ENCODE results near the gene BAHCC1. TPM values are rescaled to one million over a fixed set of nuclear protein-coding genes. Genes with fewer than 3 reads are reported as not detected.

The BAHCC1 gene
- total RNA-seq, 1 donor from 2014 or later: 10.7 TPM

DNA sequence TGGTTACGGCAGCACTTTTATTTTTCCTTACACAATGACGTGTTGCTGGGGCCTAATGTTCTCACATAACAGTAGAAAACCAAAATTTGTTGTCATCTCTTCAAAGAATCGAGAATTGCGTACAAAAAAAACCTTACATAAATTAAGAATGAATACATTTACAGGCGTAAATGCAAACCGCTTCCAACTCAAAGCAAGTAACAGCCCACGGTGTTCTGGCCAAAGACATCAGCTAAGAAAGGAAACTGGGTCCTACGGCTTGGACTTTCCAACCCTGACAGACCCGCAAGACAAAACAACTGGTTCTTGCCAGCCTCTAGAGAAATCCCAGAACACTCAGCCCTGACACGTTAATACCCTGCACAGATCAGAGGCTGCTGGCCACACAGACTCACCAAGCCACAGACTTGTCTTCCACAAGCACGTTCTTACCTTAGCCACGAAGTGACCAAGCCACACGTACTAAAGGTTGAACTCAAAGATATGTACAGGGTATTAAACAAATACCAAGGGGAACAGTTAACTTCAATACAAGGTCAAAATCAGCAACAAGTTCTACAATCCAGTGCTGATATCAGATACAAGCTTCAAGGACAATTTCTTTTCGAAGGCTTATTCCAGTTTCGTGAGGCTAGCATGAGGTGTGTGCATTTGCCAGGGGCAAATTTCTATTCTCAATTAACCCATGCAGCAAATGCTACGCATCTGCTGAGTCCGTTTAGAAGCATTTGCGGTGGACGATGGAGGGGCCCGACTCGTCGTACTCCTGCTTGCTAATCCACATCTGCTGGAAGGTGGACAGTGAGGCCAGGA lies 114.9 kb downstream of the BAHCC1 start:
- TF ChIP-seq, protein P1, sequence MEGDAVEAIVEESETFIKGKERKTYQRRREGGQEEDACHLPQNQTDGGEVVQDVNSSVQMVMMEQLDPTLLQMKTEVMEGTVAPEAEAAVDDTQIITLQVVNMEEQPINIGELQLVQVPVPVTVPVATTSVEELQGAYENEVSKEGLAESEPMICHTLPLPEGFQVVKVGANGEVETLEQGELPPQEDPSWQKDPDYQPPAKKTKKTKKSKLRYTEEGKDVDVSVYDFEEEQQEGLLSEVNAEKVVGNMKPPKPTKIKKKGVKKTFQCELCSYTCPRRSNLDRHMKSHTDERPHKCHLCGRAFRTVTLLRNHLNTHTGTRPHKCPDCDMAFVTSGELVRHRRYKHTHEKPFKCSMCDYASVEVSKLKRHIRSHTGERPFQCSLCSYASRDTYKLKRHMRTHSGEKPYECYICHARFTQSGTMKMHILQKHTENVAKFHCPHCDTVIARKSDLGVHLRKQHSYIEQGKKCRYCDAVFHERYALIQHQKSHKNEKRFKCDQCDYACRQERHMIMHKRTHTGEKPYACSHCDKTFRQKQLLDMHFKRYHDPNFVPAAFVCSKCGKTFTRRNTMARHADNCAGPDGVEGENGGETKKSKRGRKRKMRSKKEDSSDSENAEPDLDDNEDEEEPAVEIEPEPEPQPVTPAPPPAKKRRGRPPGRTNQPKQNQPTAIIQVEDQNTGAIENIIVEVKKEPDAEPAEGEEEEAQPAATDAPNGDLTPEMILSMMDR (IDR thresholded peaks at IDR 0.05; ENCODE audit: unreplicated experiment): no peak
- Mint-ChIP-seq H3K36me3 (ENCODE audit: low read depth, unreplicated experiment) (peaks cover 35% of the 10 kb centered on the region), H3K27ac (ENCODE audit: unreplicated experiment) (peak overlapping the region; percentile 78), H3K27me3 (ENCODE audit: unreplicated experiment) (peaks cover 25% of the 10 kb centered on the region), H3K4me3 (ENCODE audit: unreplicated experiment) (peak overlapping the region; percentile 99), H3K9me3 (ENCODE audit: unreplicated experiment) (no peaks in the 10 kb centered on the region), H3K4me1 (ENCODE audit: unreplicated experiment) (peaks cover 27% of the 10 kb centered on the region)
- DNase-seq (ENCODE audit: low spot score): no peak

DNA sequence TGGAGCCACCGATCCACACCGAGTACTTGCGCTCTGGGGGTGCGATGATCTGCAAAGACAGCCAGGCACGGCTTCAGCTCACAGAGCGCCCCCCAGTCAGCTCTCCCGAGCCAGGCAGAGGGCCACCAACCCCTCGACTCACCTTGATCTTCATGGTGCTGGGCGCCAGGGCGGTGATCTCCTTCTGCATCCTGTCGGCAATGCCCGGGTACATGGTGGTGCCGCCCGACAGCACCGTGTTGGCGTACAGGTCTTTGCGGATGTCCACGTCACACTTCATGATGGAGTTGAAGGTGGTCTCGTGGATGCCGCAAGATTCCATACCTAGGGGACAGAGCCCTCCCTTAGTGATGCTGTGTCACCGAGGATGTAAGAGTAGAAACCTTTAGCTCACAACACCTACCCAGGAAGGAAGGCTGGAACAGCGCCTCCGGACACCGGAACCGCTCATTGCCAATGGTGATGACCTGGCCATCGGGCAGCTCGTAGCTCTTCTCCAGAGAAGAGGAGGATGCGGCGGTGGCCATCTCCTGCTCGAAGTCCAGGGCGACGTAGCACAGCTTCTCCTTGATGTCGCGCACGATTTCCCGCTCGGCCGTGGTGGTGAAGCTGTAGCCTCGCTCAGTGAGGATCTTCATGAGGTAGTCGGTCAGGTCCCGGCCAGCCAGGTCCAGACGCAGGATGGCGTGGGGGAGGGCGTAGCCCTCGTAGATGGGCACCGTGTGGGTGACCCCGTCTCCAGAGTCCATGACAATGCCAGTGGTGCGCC lies 115.7 kb downstream of the BAHCC1 start:
- peak overlapping the region; percentile 79 for H3K27ac Mint-ChIP-seq (ENCODE audit: unreplicated experiment)
- peaks cover 31% of the 10 kb centered on the region for H3K4me1 Mint-ChIP-seq (ENCODE audit: unreplicated experiment)
- no peak for DNase-seq (ENCODE audit: low spot score)
- H3K36me3 Mint-ChIP-seq (ENCODE audit: low read depth, unreplicated experiment): peaks cover 35% of the 10 kb centered on the region
- TF ChIP-seq, protein P1 (IDR thresholded peaks at IDR 0.05; ENCODE audit: unreplicated experiment): no peak
- peak overlapping the region; percentile 99 for H3K4me3 Mint-ChIP-seq (ENCODE audit: unreplicated experiment)
- H3K9me3 Mint-ChIP-seq (ENCODE audit: unreplicated experiment): no peaks in the 10 kb centered on the region
- peaks cover 29% of the 10 kb centered on the region for H3K27me3 Mint-ChIP-seq (ENCODE audit: unreplicated experiment)

DNA sequence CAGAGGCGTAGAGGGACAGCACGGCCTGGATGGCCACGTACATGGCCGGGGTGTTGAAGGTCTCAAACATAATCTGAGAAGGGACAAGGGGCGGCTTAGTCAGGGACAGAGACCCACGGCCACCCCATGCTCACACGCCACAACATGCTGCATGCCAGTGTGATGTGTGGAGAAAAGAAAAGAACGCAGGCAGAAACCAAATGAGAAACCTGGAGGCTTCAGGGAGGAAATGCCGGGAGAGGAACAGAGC lies 116.2 kb downstream of the BAHCC1 start:
- H3K27me3 Mint-ChIP-seq (ENCODE audit: unreplicated experiment): peaks cover 32% of the 10 kb centered on the region
- no peaks in the 10 kb centered on the region for H3K9me3 Mint-ChIP-seq (ENCODE audit: unreplicated experiment)
- peak overlapping the region; percentile 79 for H3K27ac Mint-ChIP-seq (ENCODE audit: unreplicated experiment)
- peak overlapping the region; percentile 99 for H3K4me3 Mint-ChIP-seq (ENCODE audit: unreplicated experiment)
- TF ChIP-seq, protein P1 (IDR thresholded peaks at IDR 0.05; ENCODE audit: unreplicated experiment): no peak
- H3K4me1 Mint-ChIP-seq (ENCODE audit: unreplicated experiment): peaks cover 31% of the 10 kb centered on the region
- H3K36me3 Mint-ChIP-seq (ENCODE audit: low read depth, unreplicated experiment): peaks cover 35% of the 10 kb centered on the region
- DNase-seq (ENCODE audit: low spot score): no peak

DNA sequence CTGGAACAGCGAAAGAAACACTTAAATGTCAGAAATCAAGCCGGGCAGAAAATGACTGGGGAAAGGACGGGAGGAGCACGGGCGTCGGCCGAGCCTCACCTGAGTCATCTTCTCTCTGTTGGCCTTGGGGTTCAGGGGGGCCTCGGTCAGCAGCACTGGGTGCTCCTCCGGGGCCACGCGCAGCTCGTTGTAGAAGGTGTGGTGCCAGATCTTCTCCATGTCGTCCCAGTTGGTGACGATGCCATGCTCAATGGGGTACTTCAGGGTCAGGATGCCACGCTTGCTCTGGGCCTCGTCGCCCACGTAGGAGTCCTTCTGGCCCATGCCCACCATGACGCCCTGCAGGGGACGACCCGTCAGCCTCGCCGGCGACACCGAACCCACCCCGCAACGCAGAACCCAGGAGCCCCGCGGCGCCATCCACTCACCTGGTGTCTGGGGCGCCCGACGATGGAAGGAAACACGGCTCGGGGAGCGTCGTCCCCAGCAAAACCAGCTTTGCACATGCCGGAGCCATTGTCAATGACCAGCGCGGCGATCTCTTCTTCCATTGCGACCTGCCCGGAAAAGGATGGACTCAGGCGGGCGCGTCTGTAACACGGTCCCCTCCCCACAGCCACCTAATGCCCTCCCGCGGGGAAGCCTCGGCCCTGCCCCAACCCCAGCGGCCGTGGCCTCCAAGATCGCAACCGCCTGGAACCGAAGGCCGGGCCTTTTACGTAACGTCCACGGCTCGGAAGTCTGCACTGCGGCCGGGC lies 116.7 kb downstream of the BAHCC1 start:
- H3K36me3 Mint-ChIP-seq (ENCODE audit: low read depth, unreplicated experiment): peaks cover 35% of the 10 kb centered on the region
- H3K4me3 Mint-ChIP-seq (ENCODE audit: unreplicated experiment): peak overlapping the region; percentile 99
- no peaks in the 10 kb centered on the region for H3K9me3 Mint-ChIP-seq (ENCODE audit: unreplicated experiment)
- H3K27ac Mint-ChIP-seq (ENCODE audit: unreplicated experiment): peak overlapping the region; percentile 79
- H3K4me1 Mint-ChIP-seq (ENCODE audit: unreplicated experiment): peaks cover 31% of the 10 kb centered on the region
- H3K27me3 Mint-ChIP-seq (ENCODE audit: unreplicated experiment): peaks cover 33% of the 10 kb centered on the region
- TF ChIP-seq, protein P1 (IDR thresholded peaks at IDR 0.05; ENCODE audit: unreplicated experiment): no peak
- no peak for DNase-seq (ENCODE audit: low spot score)

All from endothelial cell (in vitro differentiated cells).